HG03108 (cell line): Measurements from ENCODE around the gene SURF4.

Source experiments
- ATAC-seq: cut with Tn5 transposase; IDR thresholded peaks from one replicate; pipeline ENCODE4 v1.9.1; 2021; ENCODE audit warnings: moderate library complexity; ENCODE audit not compliant: unreplicated experiment

Gene SURF4

DNA sequence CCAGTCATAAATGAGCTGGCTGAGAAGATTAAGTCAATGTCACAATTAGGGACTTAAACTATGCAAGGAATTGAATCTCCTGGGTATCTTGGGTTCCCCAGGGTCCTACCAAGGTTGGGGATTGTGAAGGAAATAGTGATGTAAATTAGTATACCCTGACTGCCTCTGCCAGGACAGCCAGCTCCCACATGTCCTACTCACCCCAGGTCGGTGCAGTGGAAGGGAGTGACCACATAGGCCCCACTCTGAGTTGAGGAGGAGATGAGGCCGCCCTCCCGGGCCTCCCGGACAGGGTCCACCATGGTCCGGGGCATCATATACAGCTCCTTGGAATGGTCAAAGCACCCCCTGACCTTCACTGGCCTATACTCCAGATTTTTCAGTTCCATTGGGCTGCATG is 22.3 kb downstream of the SURF4 start:
- no peak for ATAC-seq

DNA sequence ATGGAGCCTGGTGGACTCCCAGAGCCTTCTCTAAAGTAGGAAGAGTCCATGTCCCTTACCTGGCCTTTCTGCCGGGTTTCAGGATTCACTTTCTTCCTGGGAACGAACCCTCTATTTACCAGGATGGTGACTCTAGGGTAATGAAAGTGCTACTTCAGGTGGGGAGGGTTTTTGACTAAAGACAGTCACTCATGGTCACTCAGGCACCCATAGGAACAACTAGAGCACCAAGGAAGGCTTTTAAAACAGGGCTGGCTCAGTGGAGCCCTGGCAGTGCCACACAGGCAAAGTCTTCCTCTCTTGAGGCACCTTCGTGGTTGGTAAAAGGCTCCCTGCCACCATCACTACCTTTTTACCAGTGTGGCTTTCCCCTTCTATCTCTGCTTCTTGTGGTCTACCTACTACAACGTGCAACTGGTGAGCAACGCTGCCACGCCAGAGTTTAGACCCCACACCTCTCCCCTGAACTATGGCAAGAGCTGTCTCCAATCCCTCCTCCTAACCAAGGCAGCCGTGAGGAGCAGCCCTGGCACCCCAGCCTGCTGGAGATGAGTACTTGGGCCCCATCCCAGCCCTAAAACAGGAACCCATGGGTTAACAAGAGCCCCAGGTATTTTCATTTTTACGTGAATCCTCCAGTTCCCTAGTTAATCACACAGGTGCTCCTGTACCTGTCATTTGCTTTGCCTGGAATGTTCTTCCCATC is 23.1 kb downstream of the SURF4 start:
- ATAC-seq: no peak

DNA sequence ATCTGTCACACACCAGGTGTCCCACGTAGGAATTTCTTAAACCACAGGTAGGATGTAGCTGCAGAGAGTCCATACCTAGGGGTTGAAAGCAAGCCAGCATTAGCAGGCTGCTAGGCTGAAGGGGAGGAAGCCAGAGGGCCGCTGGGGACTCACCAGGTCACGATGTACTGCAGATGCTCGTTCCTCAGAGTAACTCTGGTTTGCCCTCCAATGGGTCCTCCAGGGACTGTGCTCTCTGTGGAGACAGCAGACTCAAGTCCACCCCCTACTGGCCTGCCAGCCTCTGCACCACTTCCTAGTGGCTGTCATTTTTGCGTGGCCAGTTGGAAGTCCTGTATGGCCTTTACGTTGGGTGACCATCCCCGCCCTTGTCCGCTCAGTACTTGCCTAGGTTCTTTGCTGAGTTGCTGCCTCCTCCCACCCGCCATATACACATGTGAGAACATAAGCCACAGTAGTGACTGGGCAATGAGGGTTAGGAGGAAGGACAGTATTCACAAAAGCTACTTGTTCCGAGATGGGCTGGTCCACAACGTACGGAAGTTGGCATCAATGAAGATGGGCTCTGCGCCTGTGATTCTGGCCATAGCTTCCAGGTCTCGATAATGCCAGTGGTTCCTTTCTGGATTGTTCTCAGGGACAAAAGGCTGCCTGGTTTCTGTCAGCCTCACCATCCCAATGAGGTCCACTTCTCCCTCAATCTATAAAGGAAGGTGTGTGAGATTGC is 23.8 kb downstream of the SURF4 start:
- no peak for ATAC-seq

DNA sequence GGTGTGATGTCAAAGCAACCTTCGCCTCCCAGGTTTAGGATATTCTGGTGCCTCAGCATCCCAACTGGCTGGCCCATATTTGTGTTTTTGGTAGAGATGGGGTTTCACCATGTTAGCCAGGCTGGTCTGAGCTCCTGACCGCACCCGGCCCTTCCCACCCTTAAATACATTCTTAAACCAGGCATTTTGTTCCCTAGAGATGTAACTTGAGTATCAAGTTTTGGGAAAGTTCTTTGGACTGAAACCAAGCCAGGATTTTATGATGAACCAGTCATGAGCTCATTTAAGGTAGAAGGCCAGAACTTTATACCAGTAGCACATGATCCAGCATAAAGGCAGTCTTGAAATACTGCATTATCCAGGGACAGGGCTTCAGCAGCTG is 24.3 kb downstream of the SURF4 start:
- no peak for ATAC-seq

DNA sequence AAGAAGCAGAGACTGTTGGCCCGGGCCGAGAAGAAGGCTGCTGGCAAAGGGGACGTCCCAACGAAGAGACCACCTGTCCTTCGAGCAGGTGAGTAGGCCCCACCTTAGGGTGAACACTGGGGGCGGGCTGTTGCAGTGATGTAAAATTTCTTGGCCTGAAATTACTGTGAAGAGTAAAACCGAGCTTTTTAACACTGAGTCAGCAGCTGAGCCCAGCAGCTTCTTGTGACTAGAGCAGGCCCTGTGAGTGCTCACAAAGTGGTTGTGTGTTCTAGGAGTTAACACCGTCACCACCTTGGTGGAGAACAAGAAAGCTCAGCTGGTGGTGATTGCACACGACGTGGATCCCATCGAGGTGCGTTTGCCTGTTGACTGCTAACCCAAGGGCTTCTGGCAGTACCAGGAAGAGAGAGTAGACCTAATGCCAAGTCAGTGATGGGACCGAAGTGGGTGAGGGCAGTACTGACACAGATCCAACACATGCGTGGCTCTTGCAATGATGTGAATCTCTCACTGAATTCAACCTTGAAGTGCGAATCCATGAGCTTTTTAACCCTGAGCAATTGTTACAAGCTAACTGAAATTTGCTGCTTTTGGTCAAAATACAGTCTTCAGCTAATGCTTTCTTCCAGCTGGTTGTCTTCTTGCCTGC is 25.8 kb downstream of the SURF4 start:
- no peak for ATAC-seq

DNA sequence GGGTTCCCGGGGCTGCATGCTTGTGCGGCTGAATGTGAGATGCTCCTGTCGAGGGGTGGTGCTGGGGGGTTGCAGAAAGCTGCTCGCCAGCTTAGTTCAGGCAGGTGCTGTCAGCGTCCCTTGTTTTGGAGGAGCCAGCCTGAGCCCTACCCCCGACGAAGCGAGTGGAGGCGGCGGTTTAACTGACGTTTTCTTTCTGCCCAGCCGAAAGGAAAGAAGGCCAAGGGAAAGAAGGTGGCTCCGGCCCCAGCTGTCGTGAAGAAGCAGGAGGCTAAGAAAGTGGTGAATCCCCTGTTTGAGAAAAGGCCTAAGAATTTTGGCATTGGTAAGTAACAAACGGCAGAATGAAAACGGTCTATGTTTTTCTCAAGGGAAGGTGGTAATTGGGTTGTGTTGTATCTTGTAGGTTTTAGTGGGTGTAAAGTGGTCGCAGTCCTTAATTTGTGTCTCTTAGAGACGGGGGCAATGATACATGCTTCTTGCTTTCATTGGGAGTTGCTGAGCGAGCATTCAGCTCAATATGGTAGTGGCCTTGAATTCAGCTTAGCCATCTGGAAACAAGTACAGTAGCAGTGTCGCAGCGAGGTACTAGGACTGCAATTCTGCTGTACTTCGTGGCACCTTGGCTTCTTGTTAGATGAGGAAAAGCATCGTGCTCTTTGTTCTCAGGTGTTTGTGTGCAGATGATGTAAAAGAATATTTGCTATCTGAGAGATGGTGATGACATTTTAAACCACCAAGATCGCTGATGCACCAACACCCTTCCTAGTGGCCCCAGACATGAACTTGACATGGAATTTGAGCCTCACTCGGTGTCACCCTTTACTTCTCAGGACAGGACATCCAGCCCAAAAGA is 26.9 kb downstream of the SURF4 start:
- ATAC-seq: no peak

DNA sequence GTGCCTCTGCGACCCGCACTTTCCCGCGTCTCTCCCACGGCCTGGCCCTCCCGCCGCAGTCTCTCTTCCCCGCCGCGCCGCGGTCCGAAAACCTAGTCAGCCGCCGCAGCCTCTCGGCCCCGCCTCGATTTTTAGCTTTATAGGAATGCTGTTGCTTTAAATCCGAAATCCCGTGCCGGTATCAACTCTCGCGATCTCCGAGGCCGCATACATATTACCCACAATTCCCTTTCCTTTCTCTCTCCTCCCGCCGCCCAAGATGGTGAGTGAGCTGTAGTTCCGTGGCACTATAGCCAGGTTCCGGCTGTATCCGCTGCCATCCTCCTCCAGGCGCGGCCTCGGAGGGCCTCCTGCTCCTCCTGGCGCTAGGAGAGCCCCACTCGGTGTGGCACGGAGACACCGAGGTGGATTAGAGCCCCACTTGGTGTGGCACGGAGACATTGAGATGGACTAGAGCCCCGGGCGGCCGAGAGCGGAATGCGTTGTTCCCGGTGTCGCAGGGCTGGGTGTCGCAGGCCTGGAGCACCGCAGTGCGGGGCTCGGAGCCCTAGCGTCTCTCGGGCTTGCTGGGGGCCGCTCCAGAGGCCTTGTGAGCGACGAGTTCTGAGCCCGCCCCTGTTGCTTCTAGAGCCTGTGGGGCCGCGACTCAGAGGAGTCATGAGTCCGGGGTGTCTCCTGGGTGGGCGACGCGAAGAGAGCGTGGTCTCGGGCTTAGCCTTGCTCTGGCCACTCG is 27.7 kb downstream of the SURF4 start, which contains the start of the genes MED22 and RPL7A:
MED22 (minus strand) TSS at position 147 of the 733 bp plus-strand sequence. CDS start 1,469 bp downstream, outside the sequence.
RPL7A (plus strand) TSS at position 234 of the 733 bp plus-strand sequence; CDS start at position 260, 26 bp downstream.
- peak; percentile 73 for ATAC-seq

DNA sequence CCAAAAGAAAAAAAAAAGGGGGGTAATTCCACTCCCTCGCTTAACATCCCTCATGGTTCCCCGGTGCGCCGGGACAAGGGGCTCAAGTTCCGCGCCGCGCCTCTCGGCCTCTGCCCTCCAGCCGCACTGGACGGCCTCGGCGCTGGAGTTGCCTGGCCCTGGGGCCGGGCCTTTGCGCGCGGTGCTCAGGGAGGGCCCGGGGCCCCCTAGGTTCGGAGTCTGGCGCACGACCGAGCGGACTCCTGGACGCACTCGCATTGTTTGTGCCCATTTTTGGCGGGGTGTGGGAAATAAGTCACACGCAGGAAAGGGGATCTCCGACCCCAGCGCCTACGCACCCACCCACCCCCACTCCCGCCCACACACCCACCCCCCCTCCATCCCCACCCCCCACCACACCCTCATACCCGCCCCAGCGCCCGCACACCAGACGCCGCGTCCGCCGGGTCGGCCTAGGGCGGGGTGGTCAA is 28.3 kb downstream of the SURF4 start:
- peak; percentile 12 for ATAC-seq

DNA sequence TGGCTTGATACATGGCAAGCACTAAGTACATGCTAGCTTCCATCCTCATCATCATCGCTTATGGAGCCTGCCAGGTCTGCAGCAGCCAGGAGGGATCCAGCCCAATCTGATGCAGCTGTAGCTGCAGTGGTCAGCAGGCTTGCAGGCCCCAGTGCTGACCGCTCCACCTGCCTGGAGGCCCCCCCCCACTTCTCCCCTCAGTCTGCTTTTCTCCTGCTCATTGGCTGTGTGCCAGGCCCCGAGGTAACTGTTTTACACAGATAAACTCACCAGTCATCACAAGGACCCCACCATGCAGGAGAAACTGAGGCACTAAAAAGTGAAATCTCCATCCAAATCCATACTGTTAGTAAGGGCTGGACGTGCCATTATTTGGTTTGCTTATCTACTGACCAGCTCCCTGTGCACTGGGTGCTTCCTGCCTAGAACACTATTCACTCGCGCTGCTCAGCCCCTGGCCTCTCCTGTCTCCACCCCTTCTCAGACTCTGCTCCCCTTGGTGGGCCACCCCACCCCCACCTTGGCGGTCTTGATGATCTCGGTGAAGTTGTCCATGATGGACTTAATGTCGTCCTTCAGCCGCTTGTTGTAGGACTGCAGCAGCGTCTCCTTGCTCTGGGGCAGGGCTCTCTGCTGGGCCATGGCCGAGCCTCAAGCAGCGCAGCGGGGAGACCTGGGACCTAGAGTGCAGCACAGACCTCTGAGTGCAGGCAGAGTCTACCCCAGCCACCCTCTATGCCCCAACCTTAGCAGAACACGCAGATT is 29.7 kb downstream of the SURF4 start:
- no peak for ATAC-seq

DNA sequence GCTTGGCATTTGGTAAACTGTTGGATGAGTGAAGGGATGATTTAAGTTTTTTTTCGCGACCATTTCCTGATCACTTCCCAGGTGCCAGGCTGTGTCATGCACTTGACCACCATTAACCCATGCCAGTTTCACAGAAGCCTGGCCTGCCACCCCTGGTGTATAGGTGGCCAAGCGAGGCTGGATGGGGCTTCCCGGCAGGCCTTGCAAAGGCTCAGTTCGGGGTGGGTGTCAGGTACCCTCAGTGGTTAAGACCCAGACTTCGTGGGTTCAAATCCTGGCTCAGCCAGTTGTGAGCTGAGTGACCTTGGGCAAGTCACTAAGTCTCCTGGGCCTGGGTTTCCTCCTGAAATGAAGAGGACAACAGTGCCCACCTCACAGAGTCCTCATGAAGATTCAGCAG is 30.3 kb downstream of the SURF4 start:
- no peak for ATAC-seq

DNA sequence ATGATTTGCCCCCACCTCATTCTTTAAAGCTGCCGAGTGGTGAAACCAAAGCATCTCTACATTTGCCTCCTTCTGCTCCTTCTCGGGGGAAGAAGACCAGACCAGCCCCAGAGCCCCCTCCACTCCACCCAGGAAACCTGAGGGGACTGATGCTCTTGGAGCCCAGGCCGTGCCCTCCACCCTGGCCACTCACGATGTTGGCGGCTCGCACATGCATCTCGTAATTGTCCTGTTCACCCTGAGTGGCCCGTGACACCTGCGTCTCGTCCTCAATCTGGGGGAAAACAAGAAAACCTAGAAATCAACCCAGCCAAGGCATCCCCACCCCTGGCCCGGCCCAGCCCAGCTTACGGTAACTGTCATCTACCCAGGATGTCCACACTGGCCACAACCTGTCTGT is 30.9 kb downstream of the SURF4 start:
- ATAC-seq: no peak

DNA sequence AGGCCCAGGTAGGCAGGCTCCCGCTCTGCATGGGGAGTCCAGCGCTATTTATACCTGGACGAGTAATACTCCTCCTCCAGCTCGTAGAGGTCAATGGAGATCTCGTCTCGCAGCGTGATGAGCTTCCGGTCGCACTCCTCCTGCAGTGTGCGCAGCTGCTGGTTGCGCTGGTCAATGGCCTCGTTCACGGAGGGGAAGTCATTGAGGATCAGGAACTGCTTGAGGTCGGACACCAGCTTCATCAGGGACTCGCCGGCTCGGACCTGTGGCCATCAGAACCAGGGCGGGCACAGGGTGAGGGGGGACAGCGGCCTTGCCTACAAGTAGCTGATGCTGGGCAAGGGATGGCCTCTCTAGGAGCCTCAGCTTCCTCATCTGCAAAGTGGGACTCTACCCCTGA is 31.8 kb downstream of the SURF4 start:
- no peak for ATAC-seq

DNA sequence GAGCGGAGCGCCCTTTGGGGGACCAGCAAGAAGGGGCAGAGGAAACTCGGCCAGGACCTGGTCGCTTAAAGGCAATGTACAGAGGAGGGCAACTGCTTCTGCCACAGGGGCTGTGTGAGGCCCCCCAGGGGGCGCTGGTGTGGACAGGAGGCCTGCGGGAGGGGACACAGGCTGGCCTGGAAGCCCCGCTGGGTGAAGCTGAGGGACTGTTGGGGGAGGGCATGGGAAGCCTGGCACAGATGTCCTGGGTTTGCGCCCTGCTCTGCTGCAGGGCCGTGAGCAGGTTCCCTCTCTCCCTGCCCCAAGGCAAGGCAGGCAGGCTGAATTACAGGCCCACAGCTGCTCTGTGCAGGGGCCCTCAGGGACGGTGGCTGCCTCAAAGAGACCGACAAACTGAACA is 33.3 kb downstream of the SURF4 start:
- ATAC-seq: no peak

DNA sequence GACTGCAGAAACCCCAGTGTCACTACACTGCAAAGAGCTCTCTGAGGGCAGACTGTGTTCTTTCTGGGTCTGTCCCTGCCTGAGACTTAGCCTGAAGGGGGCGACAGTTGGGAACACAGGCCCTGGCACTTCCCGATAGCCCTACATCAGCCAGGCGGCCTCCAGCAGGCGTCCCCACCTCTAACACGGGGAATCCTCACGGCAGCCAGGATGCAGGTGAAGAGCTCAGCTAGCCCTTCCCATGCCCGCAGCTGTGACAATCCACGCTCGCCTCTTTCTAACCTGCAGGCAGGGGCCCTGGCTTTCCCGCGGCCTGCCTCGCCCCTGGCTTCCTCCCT is 33.8 kb downstream of the SURF4 start:
- ATAC-seq: no peak

DNA sequence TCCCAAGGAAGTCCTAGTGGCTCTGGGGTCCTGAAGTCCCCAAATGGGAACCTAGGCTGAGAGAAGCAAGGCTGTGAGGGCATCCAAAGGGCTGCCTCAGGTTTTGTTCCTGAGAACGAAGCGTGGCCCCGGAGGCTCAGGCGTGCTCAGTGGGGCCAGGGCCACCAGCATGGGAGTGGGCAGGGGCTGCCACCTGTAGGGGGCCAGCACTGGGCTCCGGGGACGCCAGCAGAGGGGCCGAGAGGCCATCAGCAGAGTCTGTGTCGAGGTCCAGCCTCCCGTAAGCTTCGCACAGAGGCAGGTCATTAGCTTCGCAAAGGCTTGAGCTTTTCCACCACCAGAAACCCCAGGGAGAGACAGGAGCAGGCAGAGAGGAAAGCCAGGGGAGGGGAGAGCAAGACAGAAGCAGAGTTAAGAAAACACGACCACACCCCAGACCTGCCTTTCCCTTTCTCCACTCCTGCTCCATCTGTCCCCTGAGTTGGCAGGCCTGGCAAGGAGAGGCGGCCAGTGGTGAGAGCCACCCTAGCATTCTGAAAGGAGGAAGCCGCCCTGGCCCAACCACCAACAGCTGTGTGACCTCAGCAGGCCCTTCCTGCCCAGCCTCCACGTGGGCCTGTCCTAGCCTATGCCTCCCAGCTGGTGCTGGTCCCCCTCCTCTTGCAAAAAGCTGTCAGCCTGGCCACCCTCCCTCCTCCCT is 34.3 kb downstream of the SURF4 start:
- ATAC-seq: no peak

DNA sequence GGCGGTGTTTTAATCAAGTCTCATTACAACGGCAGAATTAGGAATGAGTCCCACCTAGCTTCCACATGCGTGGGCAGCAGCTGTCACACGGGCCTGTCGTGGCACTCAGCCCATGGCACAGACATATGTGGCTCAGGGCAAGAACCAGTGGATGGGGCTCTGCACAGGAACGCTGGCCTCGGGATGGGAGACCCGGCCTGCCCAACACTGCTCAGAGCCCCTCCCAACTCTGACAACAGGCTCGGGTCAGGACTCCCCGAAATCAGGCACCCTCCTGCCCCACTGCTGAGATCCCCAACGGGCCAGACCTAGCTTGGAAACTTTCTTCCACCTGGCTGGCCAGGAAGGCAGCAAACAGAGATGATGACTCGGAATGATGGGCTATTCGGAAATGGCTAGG is 34.9 kb downstream of the SURF4 start:
- no peak for ATAC-seq

DNA sequence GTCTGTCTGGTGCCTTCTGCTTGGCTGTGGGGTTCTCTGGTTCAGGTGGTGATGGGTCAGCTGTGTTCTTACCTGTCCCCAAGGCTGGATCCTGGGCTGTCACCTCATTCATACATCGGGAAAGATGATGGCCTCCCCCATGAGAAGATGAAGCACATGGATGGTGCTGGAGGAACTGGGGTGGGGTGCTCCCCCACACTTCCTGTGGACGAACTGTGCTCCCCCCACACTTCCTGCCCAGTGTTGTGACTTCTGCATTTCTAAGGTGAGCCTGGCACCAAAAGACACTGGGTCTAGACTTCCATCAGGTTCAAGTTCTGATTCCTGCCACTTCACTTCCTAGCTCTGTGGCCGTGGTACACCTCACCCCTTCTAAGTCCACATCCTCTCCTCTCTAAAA is 35.6 kb downstream of the SURF4 start:
- ATAC-seq: no peak

DNA sequence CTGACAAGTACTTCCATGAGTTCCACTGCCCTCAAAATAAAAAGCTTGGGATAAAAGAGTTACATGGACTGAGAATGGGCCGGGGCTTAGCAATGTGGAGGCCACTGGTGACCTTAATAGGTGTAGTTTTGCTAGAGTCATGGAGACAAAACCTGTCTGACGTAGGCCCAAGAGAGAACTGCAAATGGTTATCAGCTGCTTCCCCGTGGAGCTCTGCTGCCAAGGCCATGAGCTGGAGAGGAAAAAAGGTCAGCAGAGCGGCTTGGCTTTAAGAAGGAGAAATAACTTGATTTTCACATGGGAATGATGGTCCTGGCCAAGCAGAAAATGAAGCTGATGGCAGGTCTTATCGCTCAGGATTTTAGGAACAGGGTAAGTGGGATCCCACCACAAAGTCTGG is 36.2 kb downstream of the SURF4 start:
- no peak for ATAC-seq
